HepG2 (cell line): ENCODE data around the gene ARMC10. TPM values are rescaled to one million over a fixed set of nuclear protein-coding genes. Genes with fewer than 3 reads are reported as not detected.

Experiments used
- ATAC-seq: fragments of 200-7000 bp; cut with Tn5 transposase; 3 replicates; pipeline ENCODE4 v1.9.1; 2020; ENCODE audit warnings: mild to moderate bottlenecking, moderate library complexity
- BruUV-seq: library from RNA; stranded (reverse); fragments of 400-500 nt; replicated peaks from 2 replicates; lab custom pipeline; 2021; lab: Mats Ljungman, UMichigan
- CTCF ChIA-PET: fragments of 300-600 bp; formaldehyde crosslinking; extraction: SDS; loops from one replicate; lab custom pipeline; 2021; ENCODE audit warnings: low total read pairs, inconsistent platforms, low intra/inter-chr PET ratio; lab: Yijun Ruan, JAX
- POLR2A ChIA-PET: fragments of 350-600 bp; sonication (Branson Sonifier 250); formaldehyde crosslinking; loops from one replicate; lab custom pipeline; 2020; ENCODE audit warnings: antibody characterized with exemption, inconsistent platforms; lab: Yijun Ruan, JAX
- DNase-seq: peaks from one replicate; pipeline ENCODE4 v3.0.0-alpha.2; 2015; ENCODE audit warnings: low spot score
- FAIRE-seq: peaks from 3 replicates; lab custom pipeline; 2011; peaks lifted over from hg19 to GRCh38; lab: Jason Lieb, UNC
- H2AFZ ChIP-seq: one replicate; pipeline ENCODE4 v1.6.1; 2011; ENCODE audit warnings: low read length, inconsistent platforms
- H3K27ac ChIP-seq: fragments of 300-600 bp; 3 replicates; pipeline ENCODE4 v1.8.0; 2011; ENCODE audit warnings: mixed run types, mild to moderate bottlenecking, mixed read lengths, low read length, inconsistent platforms; ENCODE audit not compliant: insufficient read depth; ENCODE audit errors: extremely low read length
- H3K27me3 ChIP-seq, 2 experiments: fragments of 200-600 bp in 1 of 2; 2 replicates in 1 of 2; 3 replicates in 1 of 2; pipeline versions ENCODE4 v1.6.0 to v1.8.0; 2011; ENCODE audit warnings: low read length in 2 of 2, mild to moderate bottlenecking in 2 of 2, moderate library complexity in 2 of 2, inconsistent platforms in 1 of 2; ENCODE audit not compliant: insufficient read depth in 2 of 2, control insufficient read depth in 1 of 2
- H3K36me3 ChIP-seq, 2 experiments: fragments of 200-600 bp in 1 of 2; replicated peaks in 1 of 2; 2 replicates in 1 of 2; 3 replicates in 1 of 2; pipeline versions ENCODE4 v1.5.1 to v1.8.0; 2011; ENCODE audit warnings: low read length in 2 of 2, inconsistent platforms in 1 of 2; ENCODE audit not compliant: insufficient read depth in 2 of 2, control insufficient read depth in 1 of 2
- H3K4me1 ChIP-seq: 2 replicates; pipeline ENCODE4 v1.5.1; 2012; ENCODE audit warnings: low read length, inconsistent platforms; ENCODE audit not compliant: insufficient read depth
- H3K4me2 ChIP-seq: 2 replicates; pipeline ENCODE4 v1.6.0; 2011; ENCODE audit warnings: low read depth, low read length, inconsistent platforms
- H3K4me3 ChIP-seq, 3 experiments: fragments of 200-600 bp in 1 of 3; sonication (generic), shearing (Covaris generic) in 1 of 3; replicated peaks in 1 of 3; 2 replicates each; pipeline ENCODE4 v1.5.1; 2011 to 2016; ENCODE audit warnings: low read length in 3 of 3, inconsistent platforms in 2 of 3, low read depth in 2 of 3, mild to moderate bottlenecking in 2 of 3, control low read depth in 1 of 3, mixed read lengths in 1 of 3; ENCODE audit not compliant: insufficient read depth in 1 of 3
- H3K79me2 ChIP-seq: one replicate; pipeline ENCODE4 v1.6.1; 2011; ENCODE audit warnings: low read length, inconsistent platforms; ENCODE audit not compliant: insufficient read depth
- H3K9ac ChIP-seq: 2 replicates; pipeline ENCODE4 v1.6.0; 2011; ENCODE audit warnings: mild to moderate bottlenecking, low read depth, low read length, inconsistent platforms; ENCODE audit not compliant: insufficient read depth
- H3K9me3 ChIP-seq: 2 replicates; pipeline ENCODE4 v1.5.1; 2012; ENCODE audit warnings: mild to moderate bottlenecking, low read length
- H4K20me1 ChIP-seq: 2 replicates; pipeline ENCODE4 v1.6.0; 2011; ENCODE audit warnings: inconsistent platforms, mild to moderate bottlenecking, low read length, moderate library complexity; ENCODE audit not compliant: insufficient read depth
- CBX2 ChIP-seq, 2 experiments: fragments of 200-600 bp in 1 of 2; sonication (generic); formaldehyde crosslinking in 1 of 2; IDR thresholded peaks; 2 replicates each; pipeline versions ENCODE4 v1.7.0 to v1.8.1; 2018 to 2022; ENCODE audit warnings: low read depth in 2 of 2, low read length in 1 of 2, mild to moderate bottlenecking in 1 of 2, missing genetic modification reagents in 1 of 2
- CHD4 ChIP-seq: fragments of 200-600 bp; sonication (generic); IDR thresholded peaks from 2 replicates; pipeline ENCODE4 v1.7.0; 2017; ENCODE audit warnings: mild to moderate bottlenecking, low read length, borderline replicate concordance
- EZH2 ChIP-seq: conservative IDR thresholded peaks from 2 replicates; pipeline ENCODE4 v1.6.1; 2012; ENCODE audit warnings: mild to moderate bottlenecking, low read depth, low read length, moderate library complexity
- FIP1L1 ChIP-seq: fragments of 200-400 bp; formaldehyde crosslinking; IDR thresholded peaks from 2 replicates; pipeline ENCODE4 v1.6.1; 2018; ENCODE audit warnings: low read depth, mild to moderate bottlenecking, low read length, moderate library complexity, borderline replicate concordance; ENCODE audit not compliant: insufficient read depth
- HES4 ChIP-seq: sonication (generic); formaldehyde crosslinking; IDR thresholded peaks from 2 replicates; pipeline ENCODE4 v1.9.0; 2021; ENCODE audit warnings: mild to moderate bottlenecking, missing genetic modification reagents, borderline replicate concordance
- NFIB ChIP-seq: sonication (generic); formaldehyde crosslinking; IDR thresholded peaks from 2 replicates; pipeline ENCODE4 v1.9.0; 2021; ENCODE audit warnings: missing genetic modification reagents, mild to moderate bottlenecking, borderline replicate concordance
- PHF5A ChIP-seq: IDR thresholded peaks from one replicate; pipeline ENCODE4 v1.6.1; 2018; ENCODE audit warnings: low read depth, missing genetic modification reagents; ENCODE audit not compliant: unreplicated experiment
- POGZ ChIP-seq: sonication (generic); formaldehyde crosslinking; IDR thresholded peaks from 2 replicates; pipeline ENCODE4 v1.4.0; 2020; ENCODE audit warnings: mild to moderate bottlenecking, missing genetic modification reagents
- RFX5 ChIP-seq: IDR thresholded peaks from 2 replicates; pipeline ENCODE4 v1.6.1; 2011; ENCODE audit warnings: low read depth, low read length, improper control_type of control experiment
- RNF2 ChIP-seq: fragments of 450-650 bp; conservative IDR thresholded peaks from 2 replicates; pipeline ENCODE4 v1.6.1; 2016; ENCODE audit warnings: low read depth
- U2AF1 ChIP-seq: fragments of 200-400 bp; formaldehyde crosslinking; optimal IDR thresholded peaks from 2 replicates; pipeline ENCODE3; 2017; ENCODE audit warnings: mild to moderate bottlenecking, low read depth, low read length
- ZBTB21 ChIP-seq: sonication (generic); formaldehyde crosslinking; IDR thresholded peaks from 2 replicates; pipeline ENCODE4 v1.4.0; 2020; ENCODE audit warnings: missing genetic modification reagents
- ZFP36L1 ChIP-seq: sonication (generic); formaldehyde crosslinking; IDR thresholded peaks from 2 replicates; pipeline ENCODE4 v1.8.0; 2022; ENCODE audit warnings: mild to moderate bottlenecking, missing genetic modification reagents, moderate library complexity
- ZNF672 ChIP-seq: sonication (generic); formaldehyde crosslinking; IDR thresholded peaks from 2 replicates; pipeline ENCODE4 v1.8.1; 2022; ENCODE audit warnings: missing genetic modification reagents
- ZNF761 ChIP-seq: sonication (generic); formaldehyde crosslinking; conservative IDR thresholded peaks from 2 replicates; pipeline ENCODE4 v1.4.0; 2020; ENCODE audit warnings: mild to moderate bottlenecking, missing genetic modification reagents
- ZNF780A ChIP-seq: sonication (generic); formaldehyde crosslinking; IDR thresholded peaks from 2 replicates; pipeline ENCODE4 v1.8.0; 2022; ENCODE audit warnings: mild to moderate bottlenecking, missing genetic modification reagents, moderate library complexity
- ZSCAN29 ChIP-seq: sonication (generic); formaldehyde crosslinking; conservative IDR thresholded peaks from 2 replicates; pipeline ENCODE4 v1.4.0; 2020; ENCODE audit warnings: mild to moderate bottlenecking, missing genetic modification reagents
- ZSCAN31 ChIP-seq: sonication (generic); formaldehyde crosslinking; IDR thresholded peaks from 2 replicates; pipeline ENCODE4 v1.5.0; 2020; ENCODE audit warnings: low read depth, mild to moderate bottlenecking, missing genetic modification reagents
- WGBS: methylation state at CpG from one replicate; pipeline ENCODE4 v1.1.6; 2017; ENCODE audit warnings: low lambda C conversion rate; 5-methylcytosine and 5-hydroxymethylcytosine counted together
- in situ Hi-C: cut with HindIII; loops from 2 replicates; pipeline ENCODE4 v1.10.0; 2017; ENCODE audit warnings: low pct_unique_long_range_greater_than_20kb; ENCODE audit not compliant: extremely low pct_ligation_motif_present
- intact Hi-C: fragments of 100-400 bp; cut with micrococcal nuclease; formaldehyde crosslinking; loops from one replicate; pipeline ENCODE4 v1.10.0; 2022; ENCODE audit not compliant: unreplicated experiment
- polyA plus RNA-seq, 8 experiments: library from polyadenylated mRNA; depleted of rRNA in 3 of 8; stranded (reverse) in 7 of 8; unstranded in 1 of 8; fragments of >200 nt; fragmentation: Illumina TruSeq in 4 of 8; extraction: Trizol in 4 of 8; gene quantifications; 2 replicates each; pipeline versions ENCODE4 v1.2.1 to v1.2.3, GENCODE V29; 2011 to 2016; ENCODE audit warnings: low read depth in 4 of 8, missing spikeins in 1 of 8, mixed read lengths in 1 of 8; ENCODE audit not compliant: insufficient read depth in 1 of 8
- total RNA-seq, 5 experiments: library from RNA; depleted of rRNA; stranded (reverse); fragments of >200 nt; fragmentation: Illumina TruSeq; extraction: Trizol; gene quantifications; 2 replicates each; pipeline ENCODE4 v1.2.3, GENCODE V29; 2016; ENCODE audit warnings: low read depth in 1 of 5
- TF ChIP-seq, protein P1 (sequence below): sonication (generic); formaldehyde crosslinking; IDR thresholded peaks from 2 replicates; pipeline ENCODE4 v1.4.0; 2020; ENCODE audit warnings: missing genetic modification reagents
- TF ChIP-seq, protein P2 (sequence below): sonication (generic); formaldehyde crosslinking; IDR thresholded peaks from 2 replicates; pipeline ENCODE4 v1.4.0; 2020; ENCODE audit warnings: missing genetic modification reagents

ARMC10 gene
- total and polyA plus RNA-seq, 2 of the 13 experiments (the other 11 are each of a cell fraction or from before 2014, with no cell fraction given), result 11.3 to 23.7 TPM

DNA sequence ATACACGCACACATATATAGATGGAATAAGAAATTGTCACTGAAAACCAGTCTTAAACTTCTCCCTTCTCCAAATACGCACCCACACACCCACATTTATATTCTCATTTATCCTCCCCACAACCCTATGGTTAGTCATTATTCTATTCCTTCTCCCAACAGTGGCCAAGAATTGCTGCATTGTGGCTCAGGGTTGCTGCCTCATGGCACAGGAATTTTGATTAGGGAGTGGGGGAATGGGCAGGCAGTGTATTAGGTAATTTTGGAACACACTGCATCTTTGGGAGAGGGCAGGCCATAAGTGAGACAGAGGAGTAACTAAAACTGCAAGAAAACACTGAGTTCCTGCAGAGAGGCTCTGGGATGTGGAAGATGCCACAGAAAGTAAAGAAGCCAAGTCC, 38.2 kb downstream of the ARMC10 start:
- H3K4me2 ChIP-seq, result no peak overlapping the region
- WGBS, result 96% methylated on average over 2 of the region's 2 CpGs
- no peak overlapping the region for H2AFZ ChIP-seq
- FAIRE-seq (no peak), DNase-seq (no peak), ATAC-seq (no peak)
- H3K27ac ChIP-seq, result no peak overlapping the region
- no peaks in the 10 kb centered on the region for H3K36me3 ChIP-seq
- no peaks in the 10 kb centered on the region for H4K20me1 ChIP-seq
- no peak for TF ChIP-seq HES4
- no peak for TF ChIP-seq ZNF761
- no peak for TF ChIP-seq CBX2 (IDR thresholded peaks at IDR 0.05; ENCODE audit: low read depth, low read length)
- TF ChIP-seq CBX2 (CRISPR knock-in tag; IDR thresholded peaks at IDR 0.05; ENCODE audit: low read depth), result no peak
- TF ChIP-seq ZNF672 (CRISPR knock-in tag), result no peak
- no peak for TF ChIP-seq U2AF1
- TF ChIP-seq FIP1L1, result no peak
- no peak for TF ChIP-seq ZSCAN29 (CRISPR knock-in tag)
- no peak for TF ChIP-seq ZBTB21 (CRISPR knock-in tag)
- no peak for TF ChIP-seq RNF2
- no peak for TF ChIP-seq NFIB
- no peak for TF ChIP-seq POGZ (CRISPR knock-in tag)
- no peak for TF ChIP-seq ZNF780A
- no peak for TF ChIP-seq RFX5
- TF ChIP-seq, protein P1, sequence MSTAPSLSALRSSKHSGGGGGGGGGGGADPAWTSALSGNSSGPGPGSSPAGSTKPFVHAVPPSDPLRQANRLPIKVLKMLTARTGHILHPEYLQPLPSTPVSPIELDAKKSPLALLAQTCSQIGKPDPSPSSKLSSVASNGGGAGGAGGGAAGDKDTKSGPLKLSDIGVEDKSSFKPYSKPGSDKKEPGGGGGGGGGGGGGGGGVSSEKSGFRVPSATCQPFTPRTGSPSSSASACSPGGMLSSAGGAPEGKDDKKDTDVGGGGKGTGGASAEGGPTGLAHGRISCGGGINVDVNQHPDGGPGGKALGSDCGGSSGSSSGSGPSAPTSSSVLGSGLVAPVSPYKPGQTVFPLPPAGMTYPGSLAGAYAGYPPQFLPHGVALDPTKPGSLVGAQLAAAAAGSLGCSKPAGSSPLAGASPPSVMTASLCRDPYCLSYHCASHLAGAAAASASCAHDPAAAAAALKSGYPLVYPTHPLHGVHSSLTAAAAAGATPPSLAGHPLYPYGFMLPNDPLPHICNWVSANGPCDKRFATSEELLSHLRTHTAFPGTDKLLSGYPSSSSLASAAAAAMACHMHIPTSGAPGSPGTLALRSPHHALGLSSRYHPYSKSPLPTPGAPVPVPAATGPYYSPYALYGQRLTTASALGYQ (CRISPR knock-in tag), result no peak
- no peak for TF ChIP-seq PHF5A (CRISPR knock-in tag)
- TF ChIP-seq CHD4, result no peak
- TF ChIP-seq EZH2, result no peak
- TF ChIP-seq, protein P2, sequence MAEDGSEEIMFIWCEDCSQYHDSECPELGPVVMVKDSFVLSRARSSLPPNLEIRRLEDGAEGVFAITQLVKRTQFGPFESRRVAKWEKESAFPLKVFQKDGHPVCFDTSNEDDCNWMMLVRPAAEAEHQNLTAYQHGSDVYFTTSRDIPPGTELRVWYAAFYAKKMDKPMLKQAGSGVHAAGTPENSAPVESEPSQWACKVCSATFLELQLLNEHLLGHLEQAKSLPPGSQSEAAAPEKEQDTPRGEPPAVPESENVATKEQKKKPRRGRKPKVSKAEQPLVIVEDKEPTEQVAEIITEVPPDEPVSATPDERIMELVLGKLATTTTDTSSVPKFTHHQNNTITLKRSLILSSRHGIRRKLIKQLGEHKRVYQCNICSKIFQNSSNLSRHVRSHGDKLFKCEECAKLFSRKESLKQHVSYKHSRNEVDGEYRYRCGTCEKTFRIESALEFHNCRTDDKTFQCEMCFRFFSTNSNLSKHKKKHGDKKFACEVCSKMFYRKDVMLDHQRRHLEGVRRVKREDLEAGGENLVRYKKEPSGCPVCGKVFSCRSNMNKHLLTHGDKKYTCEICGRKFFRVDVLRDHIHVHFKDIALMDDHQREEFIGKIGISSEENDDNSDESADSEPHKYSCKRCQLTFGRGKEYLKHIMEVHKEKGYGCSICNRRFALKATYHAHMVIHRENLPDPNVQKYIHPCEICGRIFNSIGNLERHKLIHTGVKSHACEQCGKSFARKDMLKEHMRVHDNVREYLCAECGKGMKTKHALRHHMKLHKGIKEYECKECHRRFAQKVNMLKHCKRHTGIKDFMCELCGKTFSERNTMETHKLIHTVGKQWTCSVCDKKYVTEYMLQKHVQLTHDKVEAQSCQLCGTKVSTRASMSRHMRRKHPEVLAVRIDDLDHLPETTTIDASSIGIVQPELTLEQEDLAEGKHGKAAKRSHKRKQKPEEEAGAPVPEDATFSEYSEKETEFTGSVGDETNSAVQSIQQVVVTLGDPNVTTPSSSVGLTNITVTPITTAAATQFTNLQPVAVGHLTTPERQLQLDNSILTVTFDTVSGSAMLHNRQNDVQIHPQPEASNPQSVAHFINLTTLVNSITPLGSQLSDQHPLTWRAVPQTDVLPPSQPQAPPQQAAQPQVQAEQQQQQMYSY (CRISPR knock-in tag), result no peak
- no peak for TF ChIP-seq ZSCAN31 (CRISPR knock-in tag)
- no peak for TF ChIP-seq ZFP36L1 (CRISPR knock-in tag)
- no peaks in the 10 kb centered on the region for H3K27me3 ChIP-seq
- POLR2A ChIA-PET, result no interaction called here
- H3K9me3 ChIP-seq, result no peaks in the 10 kb centered on the region
- BruUV-seq, result no TSS peak
- no peak overlapping the region for H3K4me3 ChIP-seq
- in situ Hi-C loops (no loop called here), intact Hi-C loops (no loop called here)
- CTCF ChIA-PET, result no interaction called here
- no peaks in the 10 kb centered on the region for H3K79me2 ChIP-seq
- H3K9ac ChIP-seq, result no peak overlapping the region
- H3K4me1 ChIP-seq, result no peaks in the 10 kb centered on the region
